Heart left ventricle (tissue), 16 donors: Measurements from ENCODE around the gene PCSK1N. TPM values are rescaled to one million over a fixed set of nuclear protein-coding genes. Genes with fewer than 3 reads are reported as not detected.

ENCODE experiments used
- ATAC-seq, 4 donors: fragments of 200-7000 bp; cut with Tn5 transposase; one replicate each; pipeline ENCODE4 v1.9.1; 2020 to 2022; ENCODE audit warnings: moderate library complexity in 4 of 4, mild to moderate bottlenecking in 3 of 4, moderate number of reproducible peaks in 1 of 4
- DNase-seq, 5 donors: peaks; one replicate each; pipeline ENCODE4 v3.0.0-alpha.2; 2020
- H3K27ac ChIP-seq, 12 donors: fragments of 200-600 bp; sonication (generic) in 4 of 12; one replicate each; pipeline versions ENCODE4 v1.5.0 to v1.8.0; 2016 to 2022; ENCODE audit warnings: mild to moderate bottlenecking in 2 of 12
- H3K27me3 ChIP-seq, 9 donors: fragments of 200-600 bp; sonication (generic) in 2 of 9; one replicate each; pipeline versions ENCODE4 v1.5.1 to v1.8.0; 2016 to 2022; ENCODE audit warnings: mild to moderate bottlenecking in 3 of 9
- H3K36me3 ChIP-seq, 9 donors: fragments of 200-600 bp; sonication (generic) in 2 of 9; one replicate each; pipeline versions ENCODE4 v1.5.0 to v1.8.0; 2018 to 2022; ENCODE audit warnings: mild to moderate bottlenecking in 2 of 9
- H3K4me1 ChIP-seq, 12 donors: fragments of 200-600 bp; sonication (generic) in 4 of 12; one replicate each; pipeline versions ENCODE4 v1.5.0 to v1.8.0; 2016 to 2022; ENCODE audit warnings: mild to moderate bottlenecking in 3 of 12
- H3K4me3 ChIP-seq, 12 donors: fragments of 200-600 bp; sonication (generic) in 4 of 12; one replicate each; pipeline versions ENCODE4 v1.5.0 to v1.8.0; 2017 to 2022; ENCODE audit warnings: mild to moderate bottlenecking in 9 of 12, moderate library complexity in 4 of 12
- H3K9me3 ChIP-seq, 12 donors: fragments of 200-600 bp; sonication (generic) in 4 of 12; one replicate each; pipeline versions ENCODE4 v1.5.0 to v1.8.0; 2016 to 2022; ENCODE audit warnings: mild to moderate bottlenecking in 1 of 12
- CTCF ChIP-seq, 12 donors: fragments of 200-600 bp; sonication (generic) in 4 of 12; IDR thresholded peaks; one replicate each; pipeline versions ENCODE4 v1.5.0 to v1.8.0; 2018 to 2022; ENCODE audit warnings: antibody characterized with exemption in 12 of 12, mild to moderate bottlenecking in 5 of 12
- POLR2A ChIP-seq, 2 donors: fragments of 450-650 bp; IDR thresholded peaks; one replicate each; pipeline ENCODE4 v1.6.1; 2017; ENCODE audit warnings: antibody characterized with exemption in 2 of 2, mild to moderate bottlenecking in 2 of 2, moderate library complexity in 2 of 2
- WGBS, 4 donors: extraction: QIAGEN DNeasy Blood & Tissue Kit in 2 of 4; methylation state at CpG; one replicate each; pipeline versions ENCODE4 v1.1.5 to v1.1.7; 2013 to 2018; 5-methylcytosine and 5-hydroxymethylcytosine counted together
- intact Hi-C, 10 donors: fragments of 100-400 bp; cut with DNase I; formaldehyde crosslinking; loops; one replicate each; pipeline versions ENCODE4 v1.11.1 to v1.14.2; 2022
- polyA plus RNA-seq, 2 donors: library from polyadenylated mRNA; stranded (reverse); fragments of 200-250 nt; gene quantifications; one replicate each; pipeline ENCODE4 v1.2.3, GENCODE V29; 2013
- total RNA-seq, 9 donors: library from RNA; depleted of rRNA in 2 of 9; stranded (reverse); fragments of >200 nt in 2 of 9; fragmentation: NEBNext Ultra II Directional in 3 of 9; extraction: Animal tissue kit (Norgen Biotek cat#: 25700) in 3 of 9; gene quantifications; one replicate each; pipeline versions ENCODE4 v1.1.0 to v1.2.4, GENCODE V29; 2016 to 2023
- donor health status: ischemic (EF 13 %, LVEDD 7.1; RV severe dilation, severe dysfunction).
- donor health status: healthy with polysubstance abuse.
- donor health status: DM: no; HTN: yes; CAD: no.
- donor health status: DM: no; HTN: no; CAD: no.
- donor health status: ischemic (EF 25% LVEDD 6.9; RV normal size, moderate dysfunction).
- donor health status: ischemic (EF 25% LVEDD 5.7; RV mildly dilated, moderate dysfunction).
- donor health status: healthy.
- donor health status: DM: yes; HTN: yes; CAD: no.
- donor health status: ischemic (EF 35%, LVEDD 5.7; RV mildly dilated, moderate dysfunction).
- donor health status: nonischemic (EF 11% LVEDD 7.7; RV severe dilation, severe dysfunction).
- donor health status: DM: yes; HTN: yes; CAD: no.
- donor health status: PGD.
- donor health status: ischemic (EF 29% LVEDD 5.4; RV normal size, mild dysfunction).
- donor health status: nonischemic (EF 23%, LVEDD 6.1; RV moderate dilation, normal function).

Gene PCSK1N
- total and polyA plus RNA-seq, 11 donors, result 0.67 to 3.9 (median 1.1) TPM; not detected in 8

- peaks cover 0 to 54% (median 28%) of the 10 kb centered on the region in 9 donors for H3K36me3 ChIP-seq
Measured at GRCh38 chrX:48818866-48819265, 16.5 kb downstream of the PCSK1N start.

GRCh38 chrX:48818098-48818497 lies 17.3 kb downstream of the PCSK1N start:
- H3K36me3 ChIP-seq, result peaks cover 0 to 49% (median 23%) of the 10 kb centered on the region in 9 donors
- no peak for TF ChIP-seq POLR2A (IDR thresholded peaks at IDR 0.05)
- no peaks in the 10 kb centered on the region for H3K4me1 ChIP-seq
- no peaks in the 10 kb centered on the region for H3K9me3 ChIP-seq
- ATAC-seq (no peak), DNase-seq (no peak)
- intact Hi-C loops, result no loop called here
- H3K27ac ChIP-seq, result no peak overlapping the region
- H3K27me3 ChIP-seq, result no peaks in the 10 kb centered on the region
- H3K4me3 ChIP-seq, result no peak overlapping the region
- 85 to 97% (median 93%) methylated on average over 13 to 16 of the region's 16 CpGs for WGBS, 4 donors

More at GRCh38 chrX:48818866-48819265, 16.5 kb downstream of the PCSK1N start:
- TF ChIP-seq CTCF (IDR thresholded peaks at IDR 0.05), result no peak
- no peak for TF ChIP-seq POLR2A (IDR thresholded peaks at IDR 0.05)
- Histone ChIP-seq H3K4me3 (no peak overlapping the region), H3K27ac (no peak overlapping the region), H3K4me1 (no peaks in the 10 kb centered on the region), H3K27me3 (no peaks in the 10 kb centered on the region), H3K9me3 (no peaks in the 10 kb centered on the region)
- DNase-seq, result no peak
- ATAC-seq, result no peak
- intact Hi-C loops, result no loop called here
- WGBS, 4 donors, result 77 to 94% (median 86%) methylated on average over 4 of the region's 4 CpGs

- Histone ChIP-seq H3K4me3 (no peak overlapping the region), H3K27me3 (no peaks in the 10 kb centered on the region), H3K9me3 (no peaks in the 10 kb centered on the region), H3K27ac (no peak overlapping the region), H3K36me3 (peaks cover 0 to 54% (median 25%) of the 10 kb centered on the region in 9 donors), H3K4me1 (no peaks in the 10 kb centered on the region)
- intact Hi-C loops, result no loop called here
- DNase-seq (no peak), ATAC-seq (peak in 1 of 4 donors; percentile 11)
- 85 to 98% (median 92%) methylated on average over 18 of the region's 18 CpGs for WGBS, 4 donors
- no peak for TF ChIP-seq CTCF (IDR thresholded peaks at IDR 0.05)
- no peak for TF ChIP-seq POLR2A (IDR thresholded peaks at IDR 0.05)
Measured at GRCh38 chrX:48816014-48816810, 19.2 kb downstream of the PCSK1N start.

- TF ChIP-seq CTCF (IDR thresholded peaks at IDR 0.05) (no peak), POLR2A (IDR thresholded peaks at IDR 0.05) (no peak)
- Histone ChIP-seq H3K4me3 (no peak overlapping the region), H3K9me3 (no peaks in the 10 kb centered on the region), H3K27ac (no peak overlapping the region), H3K4me1 (no peaks in the 10 kb centered on the region), H3K27me3 (no peaks in the 10 kb centered on the region), H3K36me3 (peaks cover 0 to 62% (median 34%) of the 10 kb centered on the region in 9 donors)
- no peak for DNase-seq
- WGBS, 4 donors, result 84 to 90% (median 86%) methylated on average over 7 to 8 of the region's 8 CpGs
- no peak for ATAC-seq
- intact Hi-C loops, result no loop called here
Measured at GRCh38 chrX:48815266-48815665, 20.1 kb downstream of the PCSK1N start.
